LNCAP (cell line): ENCODE results near the gene CCDC34.

Experiments
- CTCF ChIP-seq: fragments of 450-650 bp; IDR thresholded peaks from 2 replicates; pipeline ENCODE4 v1.5.1; 2017; ENCODE audit warnings: mild to moderate bottlenecking

The CCDC34 gene

DNA sequence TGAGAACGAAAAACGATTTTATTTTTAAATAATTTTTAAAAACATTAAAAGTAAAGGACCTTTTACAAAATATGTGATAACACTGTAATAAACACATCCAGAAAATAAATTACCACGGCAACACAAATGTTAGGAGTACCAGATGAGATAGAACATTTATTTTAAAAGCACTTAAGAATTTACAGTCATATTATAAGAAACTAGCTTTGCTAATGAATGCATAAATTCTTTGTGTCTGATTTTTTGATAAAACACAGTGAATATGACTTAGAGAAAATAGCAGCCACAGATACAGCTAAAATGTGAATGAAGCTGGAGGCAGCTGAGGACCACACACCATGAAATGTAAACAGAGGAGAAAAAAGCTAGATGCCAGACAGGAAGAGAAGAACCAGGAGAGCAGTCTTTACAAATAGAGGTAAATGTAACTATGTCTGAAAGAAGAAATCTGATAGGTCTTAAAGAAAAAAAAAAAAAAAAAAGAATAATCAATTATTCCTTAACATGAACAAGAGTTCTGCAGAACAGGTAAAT lies 14.6 kb downstream of the CCDC34 start:
- no peak for TF ChIP-seq CTCF

DNA sequence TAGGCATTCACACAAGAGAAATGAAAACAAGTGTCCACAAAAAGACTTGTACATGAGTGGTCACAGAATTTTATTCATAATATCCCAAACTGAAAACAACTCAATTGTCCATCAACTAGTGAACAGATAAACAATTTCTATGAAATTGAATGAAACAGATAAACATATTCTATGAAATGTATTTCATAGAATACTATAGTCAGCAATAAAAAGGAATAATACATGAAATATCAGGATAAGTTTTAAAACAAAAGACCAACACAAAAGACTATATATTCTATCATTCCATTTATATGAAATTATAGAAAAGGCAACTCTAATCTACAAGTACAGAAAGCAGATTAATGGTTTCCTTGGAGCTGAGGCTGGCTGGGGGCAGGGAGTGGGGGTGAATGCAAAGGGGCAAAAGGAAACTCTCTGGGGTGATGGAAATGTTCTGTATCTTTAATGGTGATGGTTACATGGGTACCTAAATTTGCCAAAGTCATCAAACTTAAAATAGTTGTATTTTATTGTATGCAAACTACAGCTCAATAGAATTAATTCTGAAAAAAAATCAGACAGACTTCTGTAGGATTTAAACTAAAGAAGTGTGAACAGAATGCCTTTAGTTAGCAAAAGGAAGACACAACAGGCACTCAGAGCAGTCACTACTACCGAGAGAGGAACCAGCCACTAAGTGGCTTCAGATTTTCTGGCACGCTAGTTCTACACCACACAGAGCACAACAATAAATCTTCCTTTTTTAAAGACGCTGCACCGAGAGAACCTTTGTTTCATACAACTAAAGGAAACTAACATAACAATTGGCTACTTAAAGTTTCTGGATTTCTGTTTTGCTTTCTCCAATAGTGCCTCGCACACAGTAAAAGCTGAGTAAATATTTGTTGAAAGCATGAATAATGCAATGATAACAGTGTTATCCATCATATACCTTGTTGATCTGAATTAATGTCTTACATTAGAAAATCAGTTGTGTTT lies 15.4 kb downstream of the CCDC34 start:
- TF ChIP-seq CTCF = no peak

GRCh38 chr11:27339941-27340340 lies 23.1 kb downstream of the CCDC34 start:
- no peak for TF ChIP-seq CTCF

GRCh38 chr11:27331981-27332380 lies 31.0 kb downstream of the CCDC34 start:
- no peak for TF ChIP-seq CTCF

DNA sequence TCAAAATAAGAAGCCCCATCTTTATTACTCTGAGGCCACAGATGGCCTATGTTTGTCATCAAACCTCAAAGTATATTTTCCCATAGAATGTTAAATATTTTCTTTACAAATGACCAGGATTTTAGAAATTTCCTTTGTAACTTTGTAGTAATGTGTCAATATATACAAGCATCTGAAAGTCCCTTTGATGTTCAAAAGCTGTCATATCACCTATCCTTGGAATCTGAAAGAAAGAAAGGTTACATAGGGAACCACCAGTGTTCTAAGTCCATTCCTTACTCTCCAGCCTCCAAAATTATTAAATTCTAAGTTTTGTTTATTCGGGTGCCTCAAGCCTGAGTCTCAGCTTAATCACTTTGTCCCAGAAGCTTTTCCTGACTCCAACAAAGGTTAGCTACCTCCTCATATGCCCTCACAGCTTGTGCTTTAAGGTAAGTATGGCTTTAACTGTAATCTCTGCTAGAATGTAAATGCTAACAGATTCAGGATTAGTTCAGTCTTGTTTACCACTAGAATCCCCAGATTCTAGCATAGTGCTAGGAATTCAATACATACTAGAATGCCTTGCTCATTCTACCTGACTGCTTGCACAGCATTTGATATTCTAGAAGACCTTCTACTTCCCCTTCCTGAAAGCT lies 32.3 kb downstream of the CCDC34 start:
- TF ChIP-seq CTCF = no peak

DNA sequence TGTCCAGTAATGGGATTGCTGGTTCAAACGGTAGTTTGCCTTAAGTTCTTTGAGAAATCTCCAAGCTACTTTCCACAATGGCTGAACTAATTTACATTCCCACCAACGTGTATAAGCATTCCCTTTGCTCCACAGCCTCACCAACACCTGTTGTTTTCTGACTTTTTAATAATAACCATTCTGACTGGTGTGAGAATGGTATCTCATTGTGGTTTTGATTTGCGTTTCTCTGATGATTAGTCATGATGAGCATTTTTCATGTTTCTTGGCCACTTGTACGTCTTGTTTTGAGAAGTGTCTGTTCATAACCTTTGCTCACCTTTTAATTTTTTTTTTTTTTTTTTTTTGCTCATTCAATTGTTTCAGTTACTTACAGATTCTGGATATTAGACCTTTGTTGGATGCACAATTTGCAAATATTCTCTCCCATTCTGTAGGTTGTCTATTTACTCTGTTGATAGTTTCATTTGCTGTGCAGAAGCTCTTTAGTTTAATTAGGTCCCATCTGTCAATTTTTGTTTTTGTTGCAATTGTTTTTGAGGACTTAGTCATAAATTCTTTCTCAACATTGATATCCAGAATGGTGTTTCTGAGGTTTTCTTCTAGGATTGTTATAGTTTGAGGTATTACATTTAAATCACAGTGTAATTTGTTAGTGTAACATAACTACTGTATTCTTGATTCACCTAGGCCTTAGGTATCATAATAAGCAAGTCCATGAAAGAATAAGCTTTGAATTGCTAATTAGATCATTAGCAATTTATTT lies 33.0 kb downstream of the CCDC34 start:
- TF ChIP-seq CTCF = no peak

DNA sequence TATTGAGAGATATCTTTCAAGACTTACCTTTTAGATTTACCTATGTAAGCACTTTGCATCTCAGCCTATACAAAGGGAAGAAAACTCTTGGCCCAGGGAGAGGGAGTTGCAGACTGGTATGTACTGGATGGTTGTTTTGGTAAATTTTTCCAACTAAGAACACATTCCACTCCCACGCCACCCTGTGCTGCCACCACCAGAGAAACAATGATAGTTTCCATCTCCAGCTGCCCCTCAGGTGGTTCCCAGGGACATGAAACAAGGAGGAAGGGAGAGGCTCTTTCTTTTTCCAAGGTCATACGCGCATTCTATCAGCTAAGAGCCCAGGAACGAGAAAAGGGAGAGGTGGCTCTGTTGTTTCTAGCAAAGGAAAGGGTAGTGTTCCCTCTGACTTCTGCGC lies 34.4 kb downstream of the CCDC34 start:
- no peak for TF ChIP-seq CTCF
